ENCODE measurements around the gene ZNF783.

Gene ZNF783

DNA sequence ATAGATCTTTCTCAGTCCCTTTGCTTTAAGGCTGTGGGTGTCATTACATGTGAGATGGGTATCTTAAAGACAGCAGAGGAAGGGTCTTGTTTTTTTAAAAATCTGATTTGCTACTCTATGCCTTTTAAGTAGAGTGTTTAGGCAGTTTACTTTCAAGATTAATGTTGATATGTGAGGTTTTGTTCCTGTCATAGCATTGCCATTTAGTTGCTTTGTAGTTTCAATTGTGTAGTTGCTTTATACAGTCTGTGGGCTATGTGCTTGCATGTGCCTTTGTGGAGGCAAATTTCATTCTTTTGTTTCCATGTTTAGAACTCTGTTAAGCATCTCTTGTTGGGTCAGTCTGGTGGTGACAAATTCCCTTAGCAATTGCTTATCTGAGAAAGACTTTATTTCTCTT is 54.6 kb downstream of the ZNF783 start:
- TF ChIP-seq, protein P1, sequence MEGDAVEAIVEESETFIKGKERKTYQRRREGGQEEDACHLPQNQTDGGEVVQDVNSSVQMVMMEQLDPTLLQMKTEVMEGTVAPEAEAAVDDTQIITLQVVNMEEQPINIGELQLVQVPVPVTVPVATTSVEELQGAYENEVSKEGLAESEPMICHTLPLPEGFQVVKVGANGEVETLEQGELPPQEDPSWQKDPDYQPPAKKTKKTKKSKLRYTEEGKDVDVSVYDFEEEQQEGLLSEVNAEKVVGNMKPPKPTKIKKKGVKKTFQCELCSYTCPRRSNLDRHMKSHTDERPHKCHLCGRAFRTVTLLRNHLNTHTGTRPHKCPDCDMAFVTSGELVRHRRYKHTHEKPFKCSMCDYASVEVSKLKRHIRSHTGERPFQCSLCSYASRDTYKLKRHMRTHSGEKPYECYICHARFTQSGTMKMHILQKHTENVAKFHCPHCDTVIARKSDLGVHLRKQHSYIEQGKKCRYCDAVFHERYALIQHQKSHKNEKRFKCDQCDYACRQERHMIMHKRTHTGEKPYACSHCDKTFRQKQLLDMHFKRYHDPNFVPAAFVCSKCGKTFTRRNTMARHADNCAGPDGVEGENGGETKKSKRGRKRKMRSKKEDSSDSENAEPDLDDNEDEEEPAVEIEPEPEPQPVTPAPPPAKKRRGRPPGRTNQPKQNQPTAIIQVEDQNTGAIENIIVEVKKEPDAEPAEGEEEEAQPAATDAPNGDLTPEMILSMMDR (IDR thresholded peaks at IDR 0.05; ENCODE audit: low read length): no peak
- no peak for TF ChIP-seq EZH2 (IDR thresholded peaks at IDR 0.05; ENCODE audit: borderline replicate concordance, low read length)

DNA sequence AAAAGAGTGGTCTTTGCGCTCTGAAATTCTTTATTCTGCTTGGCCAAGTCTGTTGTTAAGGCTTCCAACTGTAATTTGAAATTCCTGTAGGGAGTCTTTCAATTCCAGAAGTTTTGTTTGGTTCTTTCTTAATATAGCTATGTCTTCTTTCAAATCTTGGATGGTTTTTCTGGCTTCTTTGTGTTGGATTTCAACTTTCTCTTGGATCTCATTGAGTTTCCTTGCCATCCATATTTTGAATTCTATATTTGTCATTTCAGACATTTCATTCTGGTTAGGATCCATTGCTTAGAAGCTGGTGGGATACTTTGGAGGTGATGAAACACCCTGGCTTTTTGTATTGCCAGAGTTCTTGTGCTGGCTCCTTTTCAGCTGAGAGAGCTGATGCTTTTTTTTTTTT is 55.5 kb downstream of the ZNF783 start:
- no peaks in the 10 kb centered on the region for H4K20me1 ChIP-seq (ENCODE audit: insufficient read depth, low read length)
- H3K9ac ChIP-seq (ENCODE audit: low read length): no peak overlapping the region
- TF ChIP-seq EZH2 (IDR thresholded peaks at IDR 0.05; ENCODE audit: borderline replicate concordance, low read length): no peak
- TF ChIP-seq, protein P1 (IDR thresholded peaks at IDR 0.05; ENCODE audit: low read length): no peak
- no peaks in the 10 kb centered on the region for H3K4me1 ChIP-seq (ENCODE audit: insufficient read depth, low read length, severe bottlenecking)
- H3K9me2 ChIP-seq (ENCODE audit: low read depth, low read length): no peaks in the 10 kb centered on the region
- H3K4me3 ChIP-seq (ENCODE audit: low read depth, low read length, poor library complexity, severe bottlenecking): no peak overlapping the region
- no peak overlapping the region for H3K4me2 ChIP-seq (ENCODE audit: low read length)
- H3K27me3 ChIP-seq (ENCODE audit: insufficient read depth, low read length): no peaks in the 10 kb centered on the region; the same call in 1 of the 2 replicates
- no peaks in the 10 kb centered on the region for H3K36me3 ChIP-seq (ENCODE audit: insufficient read depth, low read length)
- H3K9me3 ChIP-seq (ENCODE audit: low read length): no peaks in the 10 kb centered on the region; the same call in 1 of the 2 replicates
- H2AFZ ChIP-seq (ENCODE audit: low read length): no peak overlapping the region
- H3F3A ChIP-seq (ENCODE audit: insufficient read depth, low read length): no peaks in the 10 kb centered on the region
- no peaks in the 10 kb centered on the region for H3K79me2 ChIP-seq (ENCODE audit: insufficient read depth, low read length)
- no peak overlapping the region for H3K27ac ChIP-seq (ENCODE audit: low read depth, low read length, poor library complexity, severe bottlenecking)

More for the DNA sequence above, 54.6 kb downstream of the ZNF783 start:
- Histone ChIP-seq H3K9me2 (ENCODE audit: low read depth, low read length) (no peaks in the 10 kb centered on the region), H3K4me3 (ENCODE audit: low read depth, low read length, poor library complexity, severe bottlenecking) (no peak overlapping the region), H3K9me3 (ENCODE audit: low read length) (no peaks in the 10 kb centered on the region; the same call in 1 of the 2 replicates), H3K9ac (ENCODE audit: low read length) (no peak overlapping the region), H3K79me2 (ENCODE audit: insufficient read depth, low read length) (no peaks in the 10 kb centered on the region), H3K4me1 (ENCODE audit: insufficient read depth, low read length, severe bottlenecking) (no peaks in the 10 kb centered on the region), H3K36me3 (ENCODE audit: insufficient read depth, low read length) (no peaks in the 10 kb centered on the region), H2AFZ (ENCODE audit: low read length) (no peak overlapping the region), H3K4me2 (ENCODE audit: low read length) (no peak overlapping the region), H4K20me1 (ENCODE audit: insufficient read depth, low read length) (no peaks in the 10 kb centered on the region), H3K27ac (ENCODE audit: low read depth, low read length, poor library complexity, severe bottlenecking) (no peak overlapping the region), H3K27me3 (ENCODE audit: insufficient read depth, low read length) (no peaks in the 10 kb centered on the region; the same call in 1 of the 2 replicates), H3F3A (ENCODE audit: insufficient read depth, low read length) (no peaks in the 10 kb centered on the region)

DNA sequence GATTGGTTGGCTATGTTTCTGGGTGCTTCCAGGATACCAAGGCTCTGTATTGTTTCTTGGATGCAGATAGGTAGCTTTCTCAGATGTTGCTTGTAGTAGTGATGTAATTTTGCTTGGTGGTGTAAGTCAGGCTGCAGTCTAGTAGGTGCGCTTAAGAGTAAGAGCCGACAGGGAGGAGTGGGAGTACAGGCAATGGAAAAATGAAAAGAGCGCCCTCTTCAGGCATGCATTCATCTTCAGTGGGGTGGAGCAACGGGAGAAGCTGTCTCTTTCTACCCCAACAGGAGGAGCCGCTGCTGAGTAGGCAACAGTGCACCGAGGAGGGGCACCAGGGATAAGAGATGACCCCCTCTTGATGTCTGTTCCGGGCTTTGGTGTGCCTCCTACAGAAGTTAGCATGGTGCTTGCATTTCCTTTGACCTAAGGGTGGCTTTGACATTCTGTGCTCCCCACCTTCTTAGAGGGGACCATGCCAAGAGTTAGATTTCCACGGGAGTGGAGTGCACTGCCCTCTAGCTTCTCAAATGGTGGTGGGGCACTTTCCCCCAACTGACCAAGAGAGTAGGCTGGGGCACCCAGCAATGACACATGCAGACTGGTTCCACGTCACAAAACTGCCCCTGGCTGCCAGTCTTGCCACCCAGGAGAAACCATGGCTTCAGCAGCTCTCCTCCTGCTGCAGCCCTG is 56.1 kb downstream of the ZNF783 start:
- no peak for TF ChIP-seq EZH2 (IDR thresholded peaks at IDR 0.05; ENCODE audit: borderline replicate concordance, low read length)
- TF ChIP-seq, protein P1 (IDR thresholded peaks at IDR 0.05; ENCODE audit: low read length): peak; percentile 95
- H3K27ac ChIP-seq (ENCODE audit: low read depth, low read length, poor library complexity, severe bottlenecking): no peak overlapping the region
- H3K4me1 ChIP-seq (ENCODE audit: insufficient read depth, low read length, severe bottlenecking): no peaks in the 10 kb centered on the region
- H3F3A ChIP-seq (ENCODE audit: insufficient read depth, low read length): no peaks in the 10 kb centered on the region
- no peak overlapping the region for H2AFZ ChIP-seq (ENCODE audit: low read length)
- no peaks in the 10 kb centered on the region for H3K9me2 ChIP-seq (ENCODE audit: low read depth, low read length)
- no peaks in the 10 kb centered on the region; the same call in 1 of the 2 replicates for H3K27me3 ChIP-seq (ENCODE audit: insufficient read depth, low read length)
- no peak overlapping the region for H3K4me3 ChIP-seq (ENCODE audit: low read depth, low read length, poor library complexity, severe bottlenecking)
- H3K79me2 ChIP-seq (ENCODE audit: insufficient read depth, low read length): no peaks in the 10 kb centered on the region
- no peak overlapping the region for H3K9ac ChIP-seq (ENCODE audit: low read length)
- H4K20me1 ChIP-seq (ENCODE audit: insufficient read depth, low read length): no peaks in the 10 kb centered on the region
- no peaks in the 10 kb centered on the region; the same call in 1 of the 2 replicates for H3K9me3 ChIP-seq (ENCODE audit: low read length)
- H3K4me2 ChIP-seq (ENCODE audit: low read length): no peak overlapping the region
- H3K36me3 ChIP-seq (ENCODE audit: insufficient read depth, low read length): no peaks in the 10 kb centered on the region

Measured in OCI-LY1 (cell line).